Mesenchymal stem cell (in vitro differentiated cells and primary cell): ENCODE results near the gene SRGAP3.

Experiments used
- DNase-seq: peaks from one replicate; pipeline ENCODE4 v3.0.0-alpha.2; 2013
- H2AFZ ChIP-seq: one replicate; pipeline ENCODE4 v1.6.1; 2013; ENCODE audit warnings: low read depth, mild to moderate bottlenecking, control low read depth, inconsistent platforms, low read length, moderate library complexity
- H2AK5ac ChIP-seq: 2 replicates; pipeline ENCODE4 v1.6.1; 2013; ENCODE audit warnings: low read length, moderate library complexity, mild to moderate bottlenecking, inconsistent platforms; ENCODE audit not compliant: severe bottlenecking
- H2BK120ac ChIP-seq: one replicate; pipeline ENCODE4 v1.6.1; 2013; ENCODE audit warnings: low read depth, mild to moderate bottlenecking, inconsistent platforms, low read length, moderate library complexity
- H2BK12ac ChIP-seq, 2 experiments: one replicate each; pipeline ENCODE4 v1.6.1; 2013; ENCODE audit warnings: inconsistent platforms in 2 of 2, low read length in 2 of 2, mild to moderate bottlenecking in 2 of 2, moderate library complexity in 2 of 2, control low read depth in 1 of 2
- H2BK15ac ChIP-seq: one replicate; pipeline ENCODE4 v1.6.1; 2013; ENCODE audit warnings: mild to moderate bottlenecking, low read depth, inconsistent platforms; ENCODE audit not compliant: poor library complexity, severe bottlenecking
- H2BK5ac ChIP-seq: 2 replicates; pipeline ENCODE4 v1.6.1; 2013; ENCODE audit warnings: low read depth, mild to moderate bottlenecking, low read length, control low read depth, inconsistent platforms; ENCODE audit not compliant: poor library complexity, severe bottlenecking
- H3K14ac ChIP-seq, 2 experiments: one replicate each; pipeline ENCODE4 v1.6.1; 2013; ENCODE audit warnings: inconsistent platforms in 2 of 2, low read length in 2 of 2, control low read depth in 1 of 2, mild to moderate bottlenecking in 1 of 2, moderate library complexity in 1 of 2
- H3K18ac ChIP-seq, 2 experiments: one replicate each; pipeline ENCODE4 v1.6.1; 2013; ENCODE audit warnings: inconsistent platforms in 2 of 2, low read length in 2 of 2, control low read depth in 1 of 2, low read depth in 1 of 2, mild to moderate bottlenecking in 1 of 2
- H3K23ac ChIP-seq, 2 experiments: one replicate each; pipeline ENCODE4 v1.6.1; 2013; ENCODE audit warnings: inconsistent platforms in 2 of 2, low read length in 2 of 2, mild to moderate bottlenecking in 2 of 2, moderate library complexity in 2 of 2, control low read depth in 1 of 2
- H3K27ac ChIP-seq: 2 replicates; pipeline ENCODE4 v1.5.1; 2013; ENCODE audit warnings: mild to moderate bottlenecking, moderate library complexity, low read length, control low read depth, inconsistent platforms; ENCODE audit not compliant: poor library complexity, severe bottlenecking
- H3K27me3 ChIP-seq, 2 experiments: 2 replicates each; pipeline versions ENCODE4 v1.6.1 to v1.7.0; 2013; ENCODE audit warnings: low read length in 2 of 2, mild to moderate bottlenecking in 2 of 2, moderate library complexity in 2 of 2, control low read depth in 1 of 2, inconsistent platforms in 1 of 2; ENCODE audit not compliant: control insufficient read depth in 1 of 2, insufficient read depth in 1 of 2
- H3K36me3 ChIP-seq, 2 experiments: 2 replicates each; pipeline versions ENCODE4 v1.6.1 to v1.7.0; 2013; ENCODE audit warnings: low read length in 2 of 2, control low read depth in 1 of 2, inconsistent platforms in 1 of 2, low read depth in 1 of 2, mild to moderate bottlenecking in 1 of 2; ENCODE audit not compliant: insufficient read depth in 2 of 2, control insufficient read depth in 1 of 2
- H3K4ac ChIP-seq, 2 experiments: one replicate each; pipeline ENCODE4 v1.6.1; 2013; ENCODE audit warnings: inconsistent platforms in 2 of 2, low read length in 2 of 2, mild to moderate bottlenecking in 2 of 2, moderate library complexity in 2 of 2, control low read depth in 1 of 2, low read depth in 1 of 2
- H3K4me1 ChIP-seq: 2 replicates; pipeline ENCODE4 v1.6.1; 2013; ENCODE audit warnings: low read depth, low read length, control low read depth; ENCODE audit not compliant: control insufficient read depth, insufficient read depth
- H3K4me2 ChIP-seq: 2 replicates; pipeline ENCODE4 v1.6.1; 2013; ENCODE audit warnings: low read length, mild to moderate bottlenecking, inconsistent platforms; ENCODE audit not compliant: poor library complexity, severe bottlenecking
- H3K4me3 ChIP-seq, 2 experiments: 2 replicates each; pipeline versions ENCODE4 v1.5.1 to v1.7.0; 2013; ENCODE audit warnings: low read length in 2 of 2, mild to moderate bottlenecking in 2 of 2, control low read depth in 1 of 2, low read depth in 1 of 2; ENCODE audit not compliant: insufficient read depth in 1 of 2
- H3K79me1 ChIP-seq: replicated peaks from 2 replicates; pipeline ENCODE4 v1.6.1; 2013; ENCODE audit warnings: mild to moderate bottlenecking, control low read depth, low read length, inconsistent platforms; ENCODE audit not compliant: poor library complexity, severe bottlenecking
- H3K9ac ChIP-seq: 2 replicates; pipeline ENCODE4 v1.7.0; 2013; ENCODE audit warnings: mild to moderate bottlenecking, low read length, moderate library complexity
- H3K9me3 ChIP-seq: 2 replicates; pipeline ENCODE4 v1.7.0; 2013; ENCODE audit warnings: mild to moderate bottlenecking, low read length; ENCODE audit not compliant: control insufficient read depth
- H4K8ac ChIP-seq: one replicate; pipeline ENCODE4 v1.6.1; 2013; ENCODE audit warnings: inconsistent platforms, mild to moderate bottlenecking, low read length, moderate library complexity
- H4K91ac ChIP-seq: one replicate; pipeline ENCODE4 v1.6.1; 2013; ENCODE audit warnings: mild to moderate bottlenecking, low read length, inconsistent platforms
- WGBS: methylation state at CpG from one replicate; pipeline ENCODE4 v1.1.7; 2013; ENCODE audit warnings: mixed read lengths; 5-methylcytosine and 5-hydroxymethylcytosine counted together

Gene SRGAP3

GRCh38 chr3:9135930-9136525, 113.4 kb downstream of the SRGAP3 start:
- Histone ChIP-seq H3K14ac (no peak overlapping the region), H2BK15ac (no peak overlapping the region), H3K18ac (no peak overlapping the region), H3K79me1 (no peaks in the 10 kb centered on the region), H3K27me3 (peaks cover 3 to 39% of the 10 kb centered on the region in 2 experiments), H3K4me2 (peak overlapping the region; percentile 62), H2BK12ac (no peak overlapping the region), H3K27ac (no peak overlapping the region), H2AK5ac (no peak overlapping the region), H3K36me3 (no peaks in the 10 kb centered on the region), H2AFZ (no peak overlapping the region), H4K8ac (no peak overlapping the region), H3K9ac (peak overlapping the region; percentile 47), H2BK5ac (no peak overlapping the region), H3K9me3 (peaks cover 5% of the 10 kb centered on the region), H4K91ac (no peak overlapping the region), H2BK120ac (no peak overlapping the region), H3K4me3 (peak overlapping the region; percentile 35 to 48), H3K4ac (no peak overlapping the region), H3K23ac (no peak overlapping the region), H3K4me1 (peaks cover 15% of the 10 kb centered on the region)
- WGBS, result 21% methylated on average over 25 of the region's 56 CpGs
- DNase-seq, result no peak

GRCh38 chr3:9135526-9135925, 113.9 kb downstream of the SRGAP3 start:
- Histone ChIP-seq H3K27ac (no peak overlapping the region), H2BK12ac (no peak overlapping the region), H3K4ac (no peak overlapping the region), H3K4me2 (peak overlapping the region; percentile 62), H3K79me1 (no peaks in the 10 kb centered on the region), H2BK120ac (no peak overlapping the region), H3K9me3 (peaks cover 5% of the 10 kb centered on the region), H3K36me3 (no peaks in the 10 kb centered on the region), H2AFZ (no peak overlapping the region), H3K14ac (no peak overlapping the region), H2BK5ac (no peak overlapping the region), H3K4me3 (no peak overlapping the region), H4K8ac (no peak overlapping the region), H4K91ac (no peak overlapping the region), H3K18ac (no peak overlapping the region), H3K4me1 (peaks cover 15% of the 10 kb centered on the region), H2AK5ac (no peak overlapping the region), H3K9ac (no peak overlapping the region), H2BK15ac (no peak overlapping the region), H3K23ac (no peak overlapping the region), H3K27me3 (peaks cover 3 to 39% of the 10 kb centered on the region in 2 experiments)
- no peak for DNase-seq
- 92% methylated on average over 6 of the region's 6 CpGs for WGBS

GRCh38 chr3:9133656-9134055, 115.8 kb downstream of the SRGAP3 start:
- WGBS, result 94% methylated on average over 2 of the region's 3 CpGs

GRCh38 chr3:9130345-9131305, 118.8 kb downstream of the SRGAP3 start:
- no peak overlapping the region for H3K4ac ChIP-seq
- no peak overlapping the region for H3K27ac ChIP-seq
- no peak overlapping the region for H3K18ac ChIP-seq
- no peaks in the 10 kb centered on the region for H3K9me3 ChIP-seq
- H3K14ac ChIP-seq, result no peak overlapping the region
- no peak overlapping the region for H2AK5ac ChIP-seq
- no peak overlapping the region for H2BK120ac ChIP-seq
- WGBS, result 68% methylated on average over 7 of the region's 8 CpGs
- DNase-seq, result no peak
- H3K36me3 ChIP-seq, result no peaks in the 10 kb centered on the region
- H4K8ac ChIP-seq, result no peak overlapping the region
- no peak overlapping the region for H3K4me3 ChIP-seq
- H3K27me3 ChIP-seq, result peaks cover 0 to 19% of the 10 kb centered on the region in 2 experiments
- H2BK5ac ChIP-seq, result no peak overlapping the region
- no peak overlapping the region for H2AFZ ChIP-seq
- peaks cover 7% of the 10 kb centered on the region for H3K4me1 ChIP-seq
- H3K23ac ChIP-seq, result no peak overlapping the region
- H3K79me1 ChIP-seq, result no peaks in the 10 kb centered on the region
- H3K4me2 ChIP-seq, result no peak overlapping the region
- H3K9ac ChIP-seq, result no peak overlapping the region
- no peak overlapping the region for H2BK12ac ChIP-seq
- no peak overlapping the region for H4K91ac ChIP-seq
- no peak overlapping the region for H2BK15ac ChIP-seq

More at GRCh38 chr3:9133656-9134055, 115.8 kb downstream of the SRGAP3 start:
- Histone ChIP-seq H3K4me3 (no peak overlapping the region), H3K79me1 (no peaks in the 10 kb centered on the region), H3K4ac (no peak overlapping the region), H2BK5ac (no peak overlapping the region), H2BK15ac (no peak overlapping the region), H2BK120ac (no peak overlapping the region), H2AFZ (no peak overlapping the region), H3K4me2 (peak overlapping the region; percentile 12), H3K4me1 (peaks cover 15% of the 10 kb centered on the region), H3K18ac (no peak overlapping the region), H3K9ac (no peak overlapping the region), H3K27me3 (peaks cover 3 to 33% of the 10 kb centered on the region in 2 experiments), H3K9me3 (no peaks in the 10 kb centered on the region), H3K14ac (no peak overlapping the region), H2BK12ac (no peak overlapping the region), H3K36me3 (no peaks in the 10 kb centered on the region), H3K23ac (no peak overlapping the region), H4K8ac (no peak overlapping the region), H2AK5ac (no peak overlapping the region), H4K91ac (no peak overlapping the region), H3K27ac (peak overlapping the region; percentile 53)
- no peak for DNase-seq
